ENCODE results near the gene MYOF.

GRCh38 chr10:93346108-93346507 is 136.0 kb downstream of the MYOF start:
- TF ChIP-seq, protein P1, sequence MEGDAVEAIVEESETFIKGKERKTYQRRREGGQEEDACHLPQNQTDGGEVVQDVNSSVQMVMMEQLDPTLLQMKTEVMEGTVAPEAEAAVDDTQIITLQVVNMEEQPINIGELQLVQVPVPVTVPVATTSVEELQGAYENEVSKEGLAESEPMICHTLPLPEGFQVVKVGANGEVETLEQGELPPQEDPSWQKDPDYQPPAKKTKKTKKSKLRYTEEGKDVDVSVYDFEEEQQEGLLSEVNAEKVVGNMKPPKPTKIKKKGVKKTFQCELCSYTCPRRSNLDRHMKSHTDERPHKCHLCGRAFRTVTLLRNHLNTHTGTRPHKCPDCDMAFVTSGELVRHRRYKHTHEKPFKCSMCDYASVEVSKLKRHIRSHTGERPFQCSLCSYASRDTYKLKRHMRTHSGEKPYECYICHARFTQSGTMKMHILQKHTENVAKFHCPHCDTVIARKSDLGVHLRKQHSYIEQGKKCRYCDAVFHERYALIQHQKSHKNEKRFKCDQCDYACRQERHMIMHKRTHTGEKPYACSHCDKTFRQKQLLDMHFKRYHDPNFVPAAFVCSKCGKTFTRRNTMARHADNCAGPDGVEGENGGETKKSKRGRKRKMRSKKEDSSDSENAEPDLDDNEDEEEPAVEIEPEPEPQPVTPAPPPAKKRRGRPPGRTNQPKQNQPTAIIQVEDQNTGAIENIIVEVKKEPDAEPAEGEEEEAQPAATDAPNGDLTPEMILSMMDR (conservative IDR thresholded peaks at IDR 0.05 in 1 of 2, IDR thresholded peaks at IDR 0.05 in 1 of 2; ENCODE audit: low read depth in 1 of 2, low read length in 2 of 2) = no peak
- no peak for TF ChIP-seq EZH2 (IDR thresholded peaks at IDR 0.05; ENCODE audit: low read length, missing control alignments)
